Muscle layer of duodenum (tissue), 2 donors: ENCODE measurements around the gene ARHGEF28.

Source experiments
- H3K27ac ChIP-seq: one replicate; pipeline ENCODE4 v1.7.0; 2013; ENCODE audit warnings: mild to moderate bottlenecking, low read length
- H3K27me3 ChIP-seq: one replicate; pipeline ENCODE4 v1.7.0; 2013; ENCODE audit warnings: low read depth, mild to moderate bottlenecking, control low read depth, low read length
- H3K36me3 ChIP-seq, 2 donors: one replicate each; pipeline ENCODE4 v1.7.0; 2013; ENCODE audit warnings: low read length in 2 of 2, control low read depth in 1 of 2, mild to moderate bottlenecking in 1 of 2; ENCODE audit not compliant: insufficient read depth in 2 of 2, control insufficient read depth in 1 of 2
- H3K4me1 ChIP-seq, 2 donors: one replicate each; pipeline ENCODE4 v1.7.0; 2013; ENCODE audit warnings: low read length in 2 of 2, mild to moderate bottlenecking in 2 of 2, control low read depth in 1 of 2, moderate library complexity in 1 of 2; ENCODE audit not compliant: insufficient read depth in 2 of 2, control insufficient read depth in 1 of 2
- H3K4me3 ChIP-seq, 2 donors: one replicate each; pipeline ENCODE4 v1.7.0; 2013; ENCODE audit warnings: low read length in 2 of 2, low read depth in 1 of 2, mild to moderate bottlenecking in 1 of 2
- H3K9me3 ChIP-seq, 2 donors: one replicate each; pipeline ENCODE4 v1.7.0; 2013; ENCODE audit warnings: low read length in 2 of 2, control low read depth in 1 of 2, mild to moderate bottlenecking in 1 of 2; ENCODE audit not compliant: control insufficient read depth in 1 of 2
- donor health status: healthy.

Gene ARHGEF28

DNA sequence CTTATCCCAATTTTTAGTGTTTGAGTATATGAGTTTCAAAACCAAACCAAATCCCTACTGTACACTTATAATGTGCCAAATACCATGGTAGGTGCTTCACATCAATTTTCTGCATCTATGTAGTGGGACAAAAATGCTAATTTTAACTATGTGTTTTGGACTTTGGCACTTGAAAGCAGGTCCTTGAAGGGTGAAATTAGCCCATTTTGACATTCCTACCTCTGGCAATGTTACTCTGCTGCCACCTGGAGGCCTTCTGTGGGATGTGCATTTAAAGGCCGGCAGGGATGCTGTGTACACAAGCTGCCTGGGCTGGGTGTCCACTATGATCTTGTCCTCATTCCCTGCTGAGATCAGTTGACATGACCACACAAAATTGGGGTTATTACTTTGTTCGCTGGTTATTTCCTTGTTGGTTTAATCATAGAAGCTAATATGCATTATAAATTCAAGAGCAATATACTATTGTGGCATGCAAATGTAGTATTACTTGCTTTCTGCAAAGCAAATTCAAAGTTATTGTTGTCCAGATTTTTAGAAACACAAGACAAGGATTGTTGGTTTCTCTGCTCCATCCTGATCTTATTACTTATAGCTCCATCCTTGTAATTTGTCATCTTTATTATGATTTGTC is 166.8 kb downstream of the ARHGEF28 start:
- Histone ChIP-seq H3K36me3 (peaks cover 0 to 11% of the 10 kb centered on the region in 2 donors), H3K27me3 (no peaks in the 10 kb centered on the region), H3K9me3 (no peaks in the 10 kb centered on the region), H3K4me1 (no peaks in the 10 kb centered on the region), H3K27ac (no peak overlapping the region), H3K4me3 (no peak overlapping the region)

DNA sequence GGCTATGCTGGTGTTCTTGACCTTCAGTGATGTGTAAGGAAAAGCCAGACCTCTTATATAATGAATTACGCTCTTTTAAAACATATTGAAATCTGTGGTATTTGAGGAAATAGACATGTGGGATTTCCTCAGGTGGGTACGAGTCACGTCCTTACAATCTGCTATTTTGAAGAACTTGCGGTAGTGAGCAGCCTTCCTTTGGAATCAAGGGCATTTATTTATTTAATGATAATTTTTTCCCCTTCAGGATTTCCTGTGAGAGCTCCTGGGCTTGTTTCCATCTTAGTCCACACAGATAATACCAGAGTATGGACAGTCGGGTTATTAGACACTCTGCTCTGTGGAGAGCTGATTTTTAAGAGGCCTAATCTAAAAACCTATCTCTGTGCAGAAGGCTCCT is 167.9 kb downstream of the ARHGEF28 start:
- H3K27ac ChIP-seq: no peak overlapping the region
- no peaks in the 10 kb centered on the region for H3K4me1 ChIP-seq
- H3K36me3 ChIP-seq: peaks cover 0 to 11% of the 10 kb centered on the region in 2 donors
- H3K9me3 ChIP-seq: no peaks in the 10 kb centered on the region
- H3K4me3 ChIP-seq: no peak overlapping the region
- H3K27me3 ChIP-seq: no peaks in the 10 kb centered on the region

- Histone ChIP-seq H3K4me1 (no peaks in the 10 kb centered on the region), H3K27me3 (no peaks in the 10 kb centered on the region), H3K36me3 (peaks cover 0 to 11% of the 10 kb centered on the region in 2 donors), H3K4me3 (no peak overlapping the region), H3K9me3 (no peaks in the 10 kb centered on the region), H3K27ac (no peak overlapping the region)
Measured at GRCh38 chr5:73796164-73797131, 170.5 kb downstream of the ARHGEF28 start.

DNA sequence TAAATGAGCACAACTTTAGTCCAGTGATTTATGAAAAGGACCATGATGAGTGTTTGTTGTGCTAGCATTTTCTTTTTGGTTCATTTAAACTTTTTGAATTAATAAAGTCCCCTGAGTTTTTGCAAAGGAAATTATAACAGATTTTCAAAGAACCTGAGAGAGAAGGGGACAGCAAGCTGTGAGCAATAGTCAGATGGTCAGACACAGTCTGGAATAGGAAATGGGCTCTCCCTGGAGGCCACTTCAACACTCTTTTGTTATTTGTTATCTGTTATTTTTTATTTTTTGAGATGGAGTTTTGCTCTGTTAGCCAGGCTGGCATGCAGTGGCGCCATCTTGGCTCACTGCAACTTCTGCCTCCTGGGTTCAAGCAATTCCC is 171.1 kb downstream of the ARHGEF28 start:
- no peaks in the 10 kb centered on the region for H3K9me3 ChIP-seq
- no peaks in the 10 kb centered on the region for H3K27me3 ChIP-seq
- H3K4me3 ChIP-seq: no peak overlapping the region
- H3K4me1 ChIP-seq: no peaks in the 10 kb centered on the region
- peaks cover 0 to 11% of the 10 kb centered on the region in 2 donors for H3K36me3 ChIP-seq
- H3K27ac ChIP-seq: no peak overlapping the region

DNA sequence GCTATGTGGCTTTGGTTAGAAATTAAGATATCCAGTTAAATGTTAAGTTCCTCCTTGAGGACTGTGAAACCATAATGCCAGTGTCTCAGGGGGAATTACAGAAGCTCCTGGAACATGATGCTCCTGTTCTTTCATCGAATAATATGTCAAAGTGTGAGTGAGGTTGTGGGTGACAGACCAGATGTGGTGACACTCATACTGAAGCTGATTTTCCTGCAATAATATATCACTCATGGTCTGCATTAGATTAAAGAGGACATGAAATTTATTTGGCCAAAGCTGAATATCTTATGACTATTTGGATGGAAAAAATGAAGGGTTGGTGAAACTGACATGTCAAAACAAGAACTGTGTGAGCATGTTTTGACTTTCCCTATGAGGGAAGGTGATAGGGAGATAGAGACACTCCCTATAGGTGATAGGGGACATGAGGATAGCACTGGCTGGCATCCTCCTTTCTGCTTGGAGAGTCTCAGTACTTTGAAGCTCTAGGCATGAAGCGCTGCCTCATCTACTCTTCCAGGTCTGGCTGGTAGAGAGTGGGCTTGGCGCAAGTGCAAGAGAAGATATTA is 173.5 kb downstream of the ARHGEF28 start:
- Histone ChIP-seq H3K27me3 (no peaks in the 10 kb centered on the region), H3K4me1 (no peaks in the 10 kb centered on the region), H3K27ac (no peak overlapping the region), H3K36me3 (peaks cover 0 to 11% of the 10 kb centered on the region in 2 donors), H3K4me3 (no peak overlapping the region), H3K9me3 (no peaks in the 10 kb centered on the region)

GRCh38 chr5:73801686-73802085 is 175.7 kb downstream of the ARHGEF28 start:
- no peaks in the 10 kb centered on the region for H3K27me3 ChIP-seq
- H3K4me1 ChIP-seq: no peaks in the 10 kb centered on the region
- H3K27ac ChIP-seq: no peak overlapping the region
- H3K36me3 ChIP-seq: peaks cover 0 to 3% of the 10 kb centered on the region in 2 donors
- no peaks in the 10 kb centered on the region for H3K9me3 ChIP-seq
- no peak overlapping the region for H3K4me3 ChIP-seq

GRCh38 chr5:73805449-73805848 is 179.5 kb downstream of the ARHGEF28 start:
- Histone ChIP-seq H3K9me3 (no peaks in the 10 kb centered on the region), H3K4me3 (no peak overlapping the region), H3K36me3 (no peaks in the 10 kb centered on the region), H3K4me1 (no peaks in the 10 kb centered on the region), H3K27me3 (no peaks in the 10 kb centered on the region), H3K27ac (no peak overlapping the region)

GRCh38 chr5:73808911-73809310 is 182.9 kb downstream of the ARHGEF28 start:
- Histone ChIP-seq H3K4me3 (no peak overlapping the region), H3K36me3 (no peaks in the 10 kb centered on the region), H3K27me3 (no peaks in the 10 kb centered on the region), H3K27ac (no peak overlapping the region), H3K9me3 (no peaks in the 10 kb centered on the region), H3K4me1 (no peaks in the 10 kb centered on the region)

- H3K9me3 ChIP-seq: no peaks in the 10 kb centered on the region
- H3K36me3 ChIP-seq: no peaks in the 10 kb centered on the region
- H3K27ac ChIP-seq: no peak overlapping the region
- no peak overlapping the region for H3K4me3 ChIP-seq
- H3K27me3 ChIP-seq: no peaks in the 10 kb centered on the region
- H3K4me1 ChIP-seq: no peaks in the 10 kb centered on the region
Measured at GRCh38 chr5:73810429-73810828, 184.4 kb downstream of the ARHGEF28 start.

DNA sequence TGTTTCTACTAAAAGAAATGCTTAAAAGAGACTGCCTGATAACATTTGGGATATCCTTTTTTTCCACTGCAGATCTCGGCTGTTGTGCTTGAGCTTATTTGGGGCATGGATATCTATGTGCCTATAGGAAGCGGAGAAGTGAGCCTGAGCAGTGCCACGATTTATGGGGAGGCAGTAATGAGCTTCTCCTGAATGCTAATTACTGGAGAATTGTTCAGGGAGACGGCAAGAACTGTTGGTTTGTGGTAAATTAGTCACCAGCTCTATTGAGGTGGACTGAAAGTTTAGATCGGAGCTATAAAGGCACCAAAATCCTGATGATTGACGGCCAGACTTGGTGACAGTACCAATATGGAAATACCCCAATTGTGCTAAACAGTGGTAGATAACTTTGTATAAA is 186.5 kb downstream of the ARHGEF28 start:
- Histone ChIP-seq H3K4me3 (peak overlapping the region in 1 of 2 donors; percentile 48), H3K4me1 (no peaks in the 10 kb centered on the region), H3K27me3 (no peaks in the 10 kb centered on the region), H3K27ac (no peak overlapping the region), H3K9me3 (no peaks in the 10 kb centered on the region), H3K36me3 (no peaks in the 10 kb centered on the region)

- Histone ChIP-seq H3K27ac (no peak overlapping the region), H3K4me3 (peak overlapping the region in 1 of 2 donors; percentile 48), H3K27me3 (no peaks in the 10 kb centered on the region), H3K9me3 (no peaks in the 10 kb centered on the region), H3K36me3 (no peaks in the 10 kb centered on the region), H3K4me1 (no peaks in the 10 kb centered on the region)
Measured at GRCh38 chr5:73812962-73813588, 187.1 kb downstream of the ARHGEF28 start.
